Fibroblast of skin of right biceps (primary cell): ENCODE results near the gene ERCC3.
"Not testable (repeated sequence)": the region's sequence is repeated elsewhere in the genome, so short reads cannot be mapped to it uniquely, and the experiment has no call there.

Source experiments
- DNase-seq: peaks from one replicate; pipeline ENCODE4 v3.0.0-alpha.2; 2013

The ERCC3 gene

DNA sequence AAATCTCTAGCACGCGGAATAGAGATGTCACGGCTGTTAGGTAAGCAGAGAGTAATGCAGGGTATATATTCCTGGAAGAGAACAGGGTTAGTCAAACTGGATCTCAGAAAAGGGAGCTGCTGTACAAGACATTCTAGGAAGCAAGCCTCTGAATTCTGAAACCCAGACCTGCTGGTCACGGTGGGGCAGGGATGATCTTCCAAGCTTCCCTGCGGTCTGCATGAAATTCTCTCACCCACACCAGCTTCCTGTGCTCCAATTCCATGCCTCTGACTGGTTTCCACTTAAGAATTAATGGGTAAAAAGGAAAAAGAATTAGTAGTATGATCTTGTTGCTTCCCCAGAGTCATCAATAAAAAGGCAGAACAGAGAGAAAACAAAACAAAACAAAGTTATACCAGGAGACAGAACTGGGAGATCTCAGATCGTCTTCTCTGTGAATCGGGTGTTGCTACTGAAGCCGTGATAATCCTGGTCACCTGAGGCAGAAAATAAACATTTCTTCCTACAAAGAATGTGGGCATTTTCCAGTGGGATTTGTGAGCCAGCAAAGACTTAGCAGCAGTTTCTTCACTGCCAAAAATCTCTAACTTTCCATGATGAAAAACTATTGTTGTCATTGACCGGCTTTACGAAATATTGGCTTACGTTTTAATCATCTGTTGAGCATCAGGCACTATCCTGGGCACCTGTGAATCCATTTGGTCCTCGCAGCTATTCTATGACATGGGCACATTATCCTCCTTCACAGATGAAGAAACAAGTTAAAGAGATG, 68.6 kb downstream of the ERCC3 start:
- DNase-seq, result peak; percentile 73

DNA sequence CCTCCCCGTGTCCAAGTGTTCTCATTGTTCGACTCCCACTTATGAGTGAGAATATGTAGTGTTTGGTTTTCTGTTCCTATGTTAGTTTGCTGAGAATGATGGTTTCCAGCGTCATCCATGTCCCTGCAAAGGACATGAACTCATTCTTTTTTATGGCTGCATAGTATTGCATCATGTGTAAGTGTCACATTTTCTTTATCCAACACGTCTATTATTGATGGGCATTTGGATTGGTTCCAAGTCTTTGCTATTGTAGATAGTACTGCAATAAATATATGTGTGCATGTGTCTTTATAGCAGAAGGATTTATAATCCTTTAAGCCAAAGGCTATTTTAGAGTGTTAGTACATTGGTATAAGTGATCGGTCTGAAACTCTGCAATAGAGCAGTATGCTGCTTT, 69.8 kb downstream of the ERCC3 start:
- DNase-seq, result not testable (repeated sequence)

- peak; percentile 26 for DNase-seq
These were observed 73.0 kb downstream of the ERCC3 start for GRCh38 chr2:127220768-127221527.

DNA sequence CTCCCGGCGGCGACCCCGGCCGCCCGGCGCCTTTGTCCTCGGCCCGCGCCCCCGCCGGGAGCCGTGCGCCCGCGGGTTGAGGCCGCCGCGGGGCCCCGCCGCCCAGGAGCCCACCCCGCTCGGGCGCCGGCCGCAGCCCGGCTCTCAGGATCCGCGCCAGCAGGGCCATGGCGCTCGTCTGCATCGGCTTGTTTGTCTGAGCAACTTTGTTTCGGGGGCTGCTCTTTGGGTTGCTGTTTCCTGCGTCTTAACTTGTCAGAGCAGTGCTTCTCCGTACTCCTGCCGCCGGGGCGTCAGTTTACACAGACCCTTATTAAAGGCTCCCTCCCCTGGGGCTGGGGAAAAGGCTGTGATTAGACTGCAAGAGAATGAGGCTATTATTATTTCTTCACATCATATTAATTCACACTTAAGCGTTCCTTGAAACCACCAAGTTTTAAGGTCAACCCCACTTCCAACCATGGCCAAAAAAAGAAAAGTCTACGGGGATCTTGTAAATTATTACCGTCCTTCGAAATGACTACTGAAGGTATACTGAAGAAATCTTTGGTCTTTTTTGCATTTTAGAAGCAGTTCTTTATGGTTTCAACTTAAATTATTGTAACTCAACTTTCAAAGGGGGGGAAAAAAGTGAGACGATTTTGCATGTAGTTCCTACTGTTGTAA, 73.7 kb downstream of the ERCC3 start, which contains the start of gene CYP27C1:
TSS of gene CYP27C1 (minus strand) at position 198 of the 666 bp plus-strand sequence. CDS start at position 169, 29 bp downstream.
- DNase-seq, result peak; percentile 44

DNA sequence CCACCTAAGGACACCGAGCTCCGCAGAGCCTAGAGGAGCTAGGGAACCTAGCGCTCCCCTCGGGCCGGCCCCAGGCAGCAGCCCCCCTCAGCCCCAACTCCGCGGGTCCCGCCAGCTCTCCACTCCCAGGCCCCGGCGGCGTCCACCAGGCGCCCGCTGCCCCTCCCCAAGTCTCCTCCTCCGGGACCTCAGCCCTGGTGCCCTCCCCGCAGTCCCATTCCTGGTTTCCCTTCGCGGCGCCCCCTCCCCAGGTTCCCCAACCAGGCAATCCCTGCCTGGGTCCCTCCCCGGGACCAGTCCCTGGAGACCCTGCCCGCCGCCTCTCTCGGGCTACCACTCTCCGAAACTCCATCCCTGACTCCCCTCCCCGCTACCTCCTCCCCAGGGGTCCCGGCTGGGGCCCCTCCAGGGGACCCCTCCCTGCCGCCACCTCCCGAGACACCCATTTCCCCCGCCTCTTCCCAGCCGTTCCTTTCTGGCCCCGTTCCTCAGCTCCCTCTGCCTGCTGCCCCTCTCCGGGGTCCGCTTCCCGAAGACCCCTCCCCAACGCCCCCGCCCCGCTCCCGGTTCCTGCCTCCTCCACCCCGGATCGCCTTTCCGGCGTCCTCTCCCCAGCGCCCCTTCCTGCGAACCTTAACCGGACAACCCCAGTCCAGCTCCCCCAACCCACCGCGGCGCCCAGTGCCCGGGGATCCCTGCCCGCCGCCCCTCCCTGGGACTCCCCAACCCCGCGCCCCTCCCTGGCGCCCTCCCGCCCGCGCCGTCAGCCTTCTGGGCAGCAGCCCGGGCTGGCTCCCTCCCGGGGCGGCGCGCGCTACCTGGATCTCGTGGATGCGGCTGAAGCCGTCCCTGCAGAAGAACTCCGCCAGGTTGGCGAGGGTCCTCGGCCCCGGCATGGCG, 74.5 kb downstream of the ERCC3 start:
- DNase-seq, result peak; percentile 24

- no peak for DNase-seq
These were observed 75.2 kb downstream of the ERCC3 start for GRCh38 chr2:127218812-127219170.

GRCh38 chr2:127217470-127218325, 76.2 kb downstream of the ERCC3 start:
- peak; percentile 14 for DNase-seq

GRCh38 chr2:127216593-127216992, 77.4 kb downstream of the ERCC3 start:
- DNase-seq, result no peak

DNA sequence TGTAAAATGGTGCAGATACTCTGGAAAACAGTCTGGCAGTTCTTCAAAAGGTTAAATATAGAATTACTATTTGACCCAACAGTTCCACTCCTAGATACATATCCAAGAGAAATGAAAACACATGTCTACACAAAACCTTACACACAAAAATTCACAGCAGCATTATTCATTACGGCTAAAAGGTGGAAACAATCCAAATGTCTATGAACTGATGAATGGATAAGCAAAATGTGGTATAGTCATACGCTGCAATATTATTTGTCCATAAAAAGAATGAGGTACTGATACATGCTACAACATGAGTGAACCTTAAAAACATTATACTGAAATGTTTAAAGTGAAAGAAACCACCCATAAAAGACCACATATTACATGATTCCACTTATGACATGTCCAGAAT, 77.8 kb downstream of the ERCC3 start:
- peak; percentile 50 for DNase-seq

- DNase-seq, result peak; percentile 26
These were observed 79.7 kb downstream of the ERCC3 start for GRCh38 chr2:127214201-127214600.

- peak; percentile 63 for DNase-seq
These were observed 85.6 kb downstream of the ERCC3 start for GRCh38 chr2:127208313-127208712.
